Parathyroid adenoma (tissue), 2 donors: ENCODE results near the gene SMO.

Experiments
- H2AFZ ChIP-seq: fragments of 300-600 bp; sonication (generic); one replicate; pipeline ENCODE4 v1.7.0; 2017; ENCODE audit warnings: antibody characterized with exemption, mild to moderate bottlenecking
- H3K27ac ChIP-seq: fragments of 300-600 bp; sonication (generic); one replicate; pipeline ENCODE4 v1.7.0; 2017
- H3K27me3 ChIP-seq: fragments of 300-600 bp; sonication (generic); one replicate; pipeline ENCODE4 v1.7.0; 2017; ENCODE audit warnings: low read length; ENCODE audit not compliant: control insufficient read depth, insufficient read depth
- H3K36me3 ChIP-seq: fragments of 300-600 bp; sonication (generic); one replicate; pipeline ENCODE4 v1.7.0; 2017; ENCODE audit warnings: low read length; ENCODE audit not compliant: control insufficient read depth, insufficient read depth
- H3K4me1 ChIP-seq: fragments of 300-600 bp; sonication (generic); one replicate; pipeline ENCODE4 v1.7.0; 2017; ENCODE audit warnings: control low read depth
- H3K4me2 ChIP-seq: fragments of 300-600 bp; sonication (generic); one replicate; pipeline ENCODE4 v1.7.0; 2017; ENCODE audit warnings: low read length
- H3K4me3 ChIP-seq: fragments of 300-600 bp; sonication (generic); one replicate; pipeline ENCODE4 v1.7.0; 2017; ENCODE audit warnings: low read depth, low read length
- H3K79me2 ChIP-seq: fragments of 300-600 bp; sonication (generic); one replicate; pipeline ENCODE4 v1.7.0; 2017; ENCODE audit warnings: control low read depth
- H3K9ac ChIP-seq: fragments of 300-600 bp; sonication (generic); one replicate; pipeline ENCODE4 v1.7.0; 2017; ENCODE audit warnings: mild to moderate bottlenecking
- H3K9me3 ChIP-seq: fragments of 300-600 bp; sonication (generic); one replicate; pipeline ENCODE4 v1.7.0; 2017; ENCODE audit warnings: low read length; ENCODE audit not compliant: control insufficient read depth
- TF ChIP-seq, protein P1 (sequence below): fragments of 300-600 bp; sonication (generic); IDR thresholded peaks from one replicate; pipeline ENCODE4 v1.7.0; 2017; ENCODE audit warnings: antibody characterized with exemption, mild to moderate bottlenecking
- donor health status: primary hyperparathyroidism.

SMO gene

DNA sequence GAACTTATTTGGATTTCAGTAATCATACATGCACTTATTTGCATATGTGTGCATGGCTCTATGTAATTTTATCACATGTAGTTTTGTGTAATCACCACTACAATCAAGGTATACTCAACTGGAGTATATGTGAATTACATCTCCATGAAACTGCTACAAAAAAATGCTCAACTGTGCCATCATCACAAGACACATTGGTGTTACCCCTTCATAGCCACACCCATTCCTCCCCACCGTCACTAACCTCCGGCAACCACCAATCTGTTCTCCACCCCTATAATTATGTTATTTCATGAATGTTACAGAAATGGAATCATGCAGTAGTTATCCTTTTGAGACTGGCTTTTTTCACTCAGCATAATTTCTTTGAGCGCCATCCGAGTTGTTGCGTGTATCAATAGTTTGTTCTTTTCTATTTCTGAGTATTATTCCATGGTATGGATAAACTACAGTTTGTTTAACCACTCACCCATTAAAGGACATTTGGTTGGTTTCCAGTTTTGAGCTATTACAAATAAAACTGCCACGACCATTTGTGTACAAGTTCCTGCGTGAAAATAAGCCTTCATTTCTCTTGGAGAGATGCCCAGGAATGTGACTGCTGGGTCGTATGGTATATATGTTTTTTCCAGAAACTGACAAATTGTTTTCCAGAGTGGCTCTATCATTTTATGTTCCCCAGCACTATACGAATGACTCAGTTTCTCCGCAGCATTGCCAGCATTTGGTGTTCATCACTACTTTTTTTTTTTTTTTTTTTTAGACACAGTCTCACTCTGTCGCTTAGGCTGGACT, 11.3 kb upstream of the SMO start:
- no peaks in the 10 kb centered on the region for H3K27me3 ChIP-seq
- H3K4me1 ChIP-seq, result no peaks in the 10 kb centered on the region
- TF ChIP-seq, protein P1, sequence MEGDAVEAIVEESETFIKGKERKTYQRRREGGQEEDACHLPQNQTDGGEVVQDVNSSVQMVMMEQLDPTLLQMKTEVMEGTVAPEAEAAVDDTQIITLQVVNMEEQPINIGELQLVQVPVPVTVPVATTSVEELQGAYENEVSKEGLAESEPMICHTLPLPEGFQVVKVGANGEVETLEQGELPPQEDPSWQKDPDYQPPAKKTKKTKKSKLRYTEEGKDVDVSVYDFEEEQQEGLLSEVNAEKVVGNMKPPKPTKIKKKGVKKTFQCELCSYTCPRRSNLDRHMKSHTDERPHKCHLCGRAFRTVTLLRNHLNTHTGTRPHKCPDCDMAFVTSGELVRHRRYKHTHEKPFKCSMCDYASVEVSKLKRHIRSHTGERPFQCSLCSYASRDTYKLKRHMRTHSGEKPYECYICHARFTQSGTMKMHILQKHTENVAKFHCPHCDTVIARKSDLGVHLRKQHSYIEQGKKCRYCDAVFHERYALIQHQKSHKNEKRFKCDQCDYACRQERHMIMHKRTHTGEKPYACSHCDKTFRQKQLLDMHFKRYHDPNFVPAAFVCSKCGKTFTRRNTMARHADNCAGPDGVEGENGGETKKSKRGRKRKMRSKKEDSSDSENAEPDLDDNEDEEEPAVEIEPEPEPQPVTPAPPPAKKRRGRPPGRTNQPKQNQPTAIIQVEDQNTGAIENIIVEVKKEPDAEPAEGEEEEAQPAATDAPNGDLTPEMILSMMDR, result no peak
- H3K27ac ChIP-seq, result no peak overlapping the region
- no peak overlapping the region for H2AFZ ChIP-seq
- no peak overlapping the region for H3K4me2 ChIP-seq
- H3K9ac ChIP-seq, result no peak overlapping the region
- H3K36me3 ChIP-seq, result no peaks in the 10 kb centered on the region
- no peaks in the 10 kb centered on the region for H3K9me3 ChIP-seq
- no peaks in the 10 kb centered on the region for H3K79me2 ChIP-seq
- no peak overlapping the region for H3K4me3 ChIP-seq

- peaks cover 5% of the 10 kb centered on the region for H3K79me2 ChIP-seq
- TF ChIP-seq, protein P1, result no peak
- H3K4me2 ChIP-seq, result no peak overlapping the region
- H2AFZ ChIP-seq, result no peak overlapping the region
- peaks cover 5% of the 10 kb centered on the region for H3K4me1 ChIP-seq
- no peaks in the 10 kb centered on the region for H3K27me3 ChIP-seq
- H3K27ac ChIP-seq, result no peak overlapping the region
- H3K36me3 ChIP-seq, result no peaks in the 10 kb centered on the region
- no peak overlapping the region for H3K9ac ChIP-seq
- H3K4me3 ChIP-seq, result no peak overlapping the region
- H3K9me3 ChIP-seq, result no peaks in the 10 kb centered on the region
Measured at GRCh38 chr7:129184981-129185670, 3.3 kb upstream of the SMO start.

- no peak overlapping the region for H2AFZ ChIP-seq
- no peak overlapping the region for H3K9ac ChIP-seq
- H3K27ac ChIP-seq, result no peak overlapping the region
- H3K4me2 ChIP-seq, result no peak overlapping the region
- H3K9me3 ChIP-seq, result no peaks in the 10 kb centered on the region
- H3K27me3 ChIP-seq, result no peaks in the 10 kb centered on the region
- H3K4me3 ChIP-seq, result no peak overlapping the region
- no peaks in the 10 kb centered on the region for H3K36me3 ChIP-seq
- H3K79me2 ChIP-seq, result peaks cover 5% of the 10 kb centered on the region
- TF ChIP-seq, protein P1, result no peak
- H3K4me1 ChIP-seq, result peaks cover 7% of the 10 kb centered on the region
Measured at GRCh38 chr7:129186749-129187260, 1.6 kb upstream of the SMO start.

GRCh38 chr7:129187681-129188371, 607 bp upstream of the SMO start:
- H3K27me3 ChIP-seq, result no peaks in the 10 kb centered on the region

More at GRCh38 chr7:129187681-129188371, 607 bp upstream of the SMO start:
- Histone ChIP-seq H2AFZ (peak overlapping the region; percentile 84), H3K36me3 (no peaks in the 10 kb centered on the region), H3K4me1 (peaks cover 7% of the 10 kb centered on the region), H3K27ac (peak overlapping the region; percentile 27), H3K9ac (no peak overlapping the region), H3K4me3 (peak overlapping the region; percentile 72), H3K9me3 (no peaks in the 10 kb centered on the region), H3K79me2 (peaks cover 5% of the 10 kb centered on the region), H3K4me2 (peak overlapping the region; percentile 79)
- TF ChIP-seq, protein P1, result no peak
